Activated CD8-positive, alpha-beta memory T cell treated with anti-CD3 and anti-CD28 coated beads, Interleukin-2, amount 50 U/mL, for 24 hours (primary cell): Measurements from ENCODE around the gene PRIMA1.

Experiments
- DNase-seq: peaks from one replicate; pipeline ENCODE4 v3.0.0-alpha.2; 2020; ENCODE audit errors: extremely low read depth

Gene PRIMA1

DNA sequence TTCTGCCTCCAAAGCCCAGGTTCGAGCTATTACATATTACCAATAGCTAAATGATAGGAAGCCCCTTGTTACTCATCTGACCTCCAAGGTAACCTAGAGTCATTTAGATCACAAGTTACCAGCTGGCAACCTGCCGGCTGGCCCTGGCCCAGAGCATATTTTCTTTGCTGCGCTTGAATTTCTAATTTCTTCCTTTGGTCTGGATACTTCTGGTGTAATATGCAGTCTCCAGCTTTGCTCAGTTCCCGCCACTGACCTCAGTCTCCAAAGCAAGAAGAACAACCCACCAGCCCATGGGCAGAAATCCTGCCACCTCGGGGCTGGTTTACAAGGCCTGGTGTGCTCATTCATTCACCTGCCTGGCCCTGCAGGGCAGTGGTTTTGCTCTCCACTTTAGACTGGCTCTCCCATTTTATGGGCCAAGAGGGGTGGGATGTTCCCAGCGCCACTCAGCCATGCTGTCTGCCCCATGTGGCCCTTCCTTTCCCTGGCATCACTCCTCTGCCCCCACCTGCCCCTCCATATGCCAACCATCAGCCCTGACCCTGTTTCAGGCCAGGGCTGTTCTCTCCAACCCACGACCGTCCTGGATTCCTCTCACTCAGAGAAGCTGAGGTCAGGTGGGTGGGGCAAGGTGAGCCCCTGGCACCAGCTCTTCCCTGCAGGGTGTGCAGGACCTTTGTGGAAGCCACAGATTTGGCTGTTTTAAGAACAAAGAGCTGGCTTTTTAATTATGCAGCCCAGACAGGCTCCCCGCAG is 76.0 kb downstream of the PRIMA1 start:
- DNase-seq: no peak

DNA sequence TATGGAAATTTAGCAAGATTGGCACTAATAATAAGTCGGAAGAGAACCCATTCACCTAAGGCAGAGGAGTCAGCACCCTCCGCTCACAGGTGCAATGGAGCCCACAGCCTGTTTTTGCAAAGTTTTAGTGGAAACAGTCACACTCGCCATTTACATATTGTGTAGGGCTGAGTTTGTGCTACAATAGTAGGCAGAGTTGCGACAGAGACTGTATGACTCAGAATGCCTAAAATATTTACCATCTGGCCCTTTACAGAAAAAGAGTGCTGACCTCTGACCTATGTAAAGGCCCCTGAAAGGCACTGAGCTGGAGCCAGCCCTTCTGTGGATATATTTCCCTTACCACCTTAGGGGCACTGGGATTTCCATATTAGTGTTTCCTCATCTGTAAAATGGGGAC is 79.0 kb downstream of the PRIMA1 start:
- no peak for DNase-seq

DNA sequence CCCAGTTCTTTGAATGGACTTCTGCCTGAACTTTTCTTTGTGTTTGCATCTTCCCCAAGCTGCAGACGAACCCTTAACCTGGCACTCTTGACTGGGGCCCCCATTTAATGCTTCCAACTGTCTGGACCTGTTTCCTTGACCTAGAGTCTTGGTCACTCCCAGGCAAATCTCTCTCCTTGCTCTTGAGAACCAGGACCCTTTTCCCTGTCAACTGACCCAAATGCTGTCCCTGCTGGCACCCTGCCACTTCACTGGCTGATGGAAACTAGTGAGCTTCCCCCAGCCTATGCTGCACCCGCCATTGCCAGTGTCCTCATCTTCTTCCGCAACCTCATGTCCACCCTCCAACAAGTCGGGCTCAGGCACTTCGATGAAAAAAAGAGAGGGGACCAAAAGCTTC is 79.5 kb downstream of the PRIMA1 start:
- DNase-seq: no peak

DNA sequence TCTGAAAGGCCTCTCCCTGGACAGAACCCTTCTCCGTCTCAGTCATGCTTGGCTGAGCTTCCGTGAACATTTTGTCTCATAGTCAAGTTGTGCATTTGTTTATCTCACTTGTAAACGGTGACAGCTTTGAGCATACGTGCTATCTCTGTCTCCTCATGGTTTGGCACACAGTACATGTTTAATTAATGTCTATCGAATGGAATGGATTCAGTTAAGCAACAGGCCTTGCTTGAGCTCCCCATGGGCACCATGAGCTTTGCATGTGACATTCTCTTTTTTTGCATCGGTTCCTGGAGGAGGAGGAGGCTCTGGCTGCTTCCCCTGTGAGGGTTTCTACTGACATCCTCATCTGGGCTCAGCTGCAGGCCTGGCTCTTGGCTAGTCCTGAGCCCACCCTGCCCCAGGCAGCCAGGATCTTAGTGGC is 80.0 kb downstream of the PRIMA1 start:
- DNase-seq: no peak

DNA sequence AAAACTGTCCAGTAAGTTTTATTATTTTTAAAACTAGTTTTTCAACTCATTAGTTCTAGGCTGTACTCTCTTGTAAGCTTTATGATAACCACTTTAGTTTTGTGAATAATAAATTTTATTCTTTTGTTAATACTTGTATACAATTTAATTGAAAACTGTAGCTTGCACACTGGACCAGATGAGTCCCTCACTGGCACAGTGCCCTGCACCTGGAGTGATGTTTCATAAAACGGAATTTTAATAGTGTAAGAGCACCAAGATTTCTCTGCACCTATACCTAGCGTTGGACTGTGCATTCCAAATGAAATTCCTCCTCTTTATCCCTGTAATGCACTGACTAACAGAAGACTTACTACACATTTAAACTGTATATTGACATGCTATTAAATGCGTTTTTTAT is 80.8 kb downstream of the PRIMA1 start:
- DNase-seq: no peak

DNA sequence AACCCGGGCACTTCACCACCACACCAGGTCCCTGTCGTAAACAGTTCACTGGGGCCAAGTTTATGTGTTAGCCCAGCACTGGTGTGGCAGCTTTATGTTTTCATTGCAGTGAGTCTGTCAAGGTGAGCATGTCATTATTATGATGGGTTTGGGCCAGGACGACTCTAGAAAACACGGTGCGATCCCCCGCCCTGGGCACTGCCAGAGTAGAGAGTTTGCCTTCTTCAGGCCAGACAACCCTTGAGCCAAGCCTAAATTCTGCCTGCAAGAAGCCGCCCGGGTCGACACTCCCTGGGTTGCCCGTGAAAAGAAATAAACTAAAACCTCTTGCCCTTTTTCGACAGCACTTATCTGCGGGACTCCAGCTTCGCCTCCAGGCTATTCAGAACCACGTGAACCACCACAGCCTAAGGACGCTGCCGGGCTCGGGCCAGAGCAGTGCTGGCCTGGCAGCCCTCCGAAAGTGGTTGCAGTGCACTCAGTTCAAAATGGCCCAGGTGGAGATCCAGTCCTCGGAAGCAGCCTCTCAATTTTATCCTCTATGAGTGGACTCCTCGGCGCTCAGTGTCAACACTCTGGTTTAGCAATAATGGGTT is 81.8 kb downstream of the PRIMA1 start:
- DNase-seq: no peak

DNA sequence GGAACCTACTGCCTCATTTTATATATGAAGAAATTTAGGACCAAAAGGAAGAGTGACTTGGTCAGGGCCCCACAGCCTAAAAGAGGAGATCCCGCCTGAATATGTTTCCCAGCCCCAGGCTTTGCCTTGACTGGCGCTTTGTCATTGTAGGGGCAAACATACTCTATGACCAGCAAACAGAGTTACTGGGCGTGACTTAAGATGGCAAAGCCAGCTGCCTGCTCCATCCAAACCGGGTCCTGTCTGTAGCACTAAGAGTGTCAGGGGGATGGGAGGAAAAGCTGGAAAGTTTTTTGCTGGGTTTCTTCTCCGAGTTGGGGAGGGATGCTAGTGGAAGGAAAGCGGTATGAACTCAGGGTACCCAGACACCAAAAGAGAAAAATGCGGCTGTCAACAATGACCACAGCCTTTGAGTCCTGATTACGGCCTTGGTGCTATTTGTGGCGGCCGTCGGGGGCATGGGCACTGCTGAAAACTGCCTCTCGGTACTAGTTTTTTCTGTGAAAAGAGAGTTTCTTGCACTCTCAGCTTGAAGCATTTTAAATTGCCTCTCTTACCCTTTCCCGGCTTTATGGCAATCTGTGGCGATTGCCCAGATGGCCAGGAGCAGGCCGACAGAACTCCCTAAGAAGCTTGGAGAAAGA is 82.7 kb downstream of the PRIMA1 start:
- no peak for DNase-seq

DNA sequence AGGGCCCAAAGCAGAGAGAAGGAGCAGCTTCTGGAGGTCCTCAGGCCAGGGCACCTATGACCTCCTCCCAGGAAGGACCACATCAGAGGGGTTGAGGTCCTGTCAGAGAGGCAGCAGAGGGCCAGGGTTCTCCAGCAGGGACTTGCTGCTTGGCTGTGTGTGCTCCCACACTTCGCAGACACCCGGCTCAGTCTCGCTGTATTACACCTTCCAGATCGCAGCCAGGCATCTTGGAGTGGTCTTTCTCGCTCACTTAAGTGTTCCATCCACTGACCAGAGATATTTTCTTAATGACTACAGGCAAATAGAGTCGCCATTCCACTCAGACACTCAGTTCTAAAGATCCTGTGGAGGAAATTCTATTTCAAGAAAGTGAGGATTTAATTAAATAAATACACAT is 84.3 kb downstream of the PRIMA1 start:
- no peak for DNase-seq

DNA sequence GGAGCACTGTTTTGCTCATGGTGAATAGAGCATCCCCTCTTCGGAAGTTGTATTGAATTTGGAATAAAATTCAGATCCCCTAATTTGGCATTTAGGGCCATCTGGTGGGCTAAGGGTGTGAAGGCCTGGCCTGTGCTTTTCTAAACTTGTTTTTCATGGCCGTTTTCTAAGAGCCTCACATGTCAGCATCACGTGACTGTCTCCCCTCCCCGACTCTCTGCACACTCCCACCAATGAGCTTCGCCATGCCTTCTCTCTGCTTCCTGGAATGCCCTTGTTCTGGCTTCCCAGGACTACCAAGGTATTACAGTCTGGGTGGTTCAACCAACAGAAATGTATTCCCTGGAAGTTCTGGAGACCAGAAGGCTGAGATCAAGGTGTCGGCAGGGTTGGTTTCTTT is 85.3 kb downstream of the PRIMA1 start:
- DNase-seq: no peak

DNA sequence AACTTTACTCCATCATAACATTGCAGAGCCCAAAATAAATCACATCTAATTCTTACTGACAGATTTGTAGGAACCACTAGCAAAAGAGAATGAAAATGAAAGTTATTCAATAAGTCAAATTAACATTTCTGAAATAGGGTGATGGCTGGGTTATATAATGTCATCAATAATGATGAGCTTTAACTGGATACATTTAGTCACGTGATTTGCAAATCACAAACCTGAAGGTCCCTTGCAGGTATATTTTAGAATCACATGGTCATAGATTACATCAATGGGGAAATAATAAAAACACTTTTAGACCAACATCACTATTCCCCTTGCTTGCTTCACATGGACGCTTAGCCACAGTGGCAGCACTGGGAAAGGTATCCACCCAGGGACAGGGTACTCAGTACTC is 86.7 kb downstream of the PRIMA1 start:
- DNase-seq: no peak

DNA sequence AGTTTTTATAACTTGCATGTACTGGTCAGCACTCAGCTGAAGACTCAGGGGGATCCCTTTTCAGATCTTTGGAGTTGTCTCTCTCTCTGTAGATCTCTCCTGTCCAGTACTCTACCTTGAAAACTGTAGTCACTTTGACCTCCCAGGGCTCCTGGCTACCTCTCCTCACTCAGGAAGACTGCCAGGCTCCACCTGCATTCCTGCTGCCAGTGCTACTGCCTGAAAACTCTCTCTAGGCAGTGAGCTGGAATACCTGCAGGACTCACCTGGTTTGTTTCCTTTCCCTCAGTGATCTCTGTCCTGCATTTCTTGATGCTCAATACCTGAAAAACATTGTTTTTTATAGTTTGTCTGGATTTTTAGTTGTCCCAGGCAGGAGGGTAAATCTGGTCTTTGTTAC is 87.4 kb downstream of the PRIMA1 start:
- DNase-seq: no peak

DNA sequence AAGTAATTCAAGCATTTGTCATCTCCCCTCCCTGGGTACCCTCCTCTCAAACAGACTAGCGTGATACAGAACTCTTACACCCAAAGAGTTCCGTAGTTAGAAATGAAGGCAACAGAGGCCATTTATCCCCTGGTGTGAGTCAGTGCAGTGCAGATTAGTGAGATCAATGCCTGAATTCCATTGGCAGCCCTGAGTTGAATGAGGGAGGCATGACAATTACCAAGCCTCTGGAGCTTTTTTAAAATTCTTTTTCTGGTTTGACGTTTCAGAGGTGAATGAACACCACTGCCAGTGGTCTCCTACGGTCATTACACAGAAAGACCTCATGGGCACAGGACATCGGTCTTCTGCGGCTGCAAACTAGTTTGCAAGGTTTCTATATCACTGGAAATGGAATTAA is 94.4 kb downstream of the PRIMA1 start:
- no peak for DNase-seq

DNA sequence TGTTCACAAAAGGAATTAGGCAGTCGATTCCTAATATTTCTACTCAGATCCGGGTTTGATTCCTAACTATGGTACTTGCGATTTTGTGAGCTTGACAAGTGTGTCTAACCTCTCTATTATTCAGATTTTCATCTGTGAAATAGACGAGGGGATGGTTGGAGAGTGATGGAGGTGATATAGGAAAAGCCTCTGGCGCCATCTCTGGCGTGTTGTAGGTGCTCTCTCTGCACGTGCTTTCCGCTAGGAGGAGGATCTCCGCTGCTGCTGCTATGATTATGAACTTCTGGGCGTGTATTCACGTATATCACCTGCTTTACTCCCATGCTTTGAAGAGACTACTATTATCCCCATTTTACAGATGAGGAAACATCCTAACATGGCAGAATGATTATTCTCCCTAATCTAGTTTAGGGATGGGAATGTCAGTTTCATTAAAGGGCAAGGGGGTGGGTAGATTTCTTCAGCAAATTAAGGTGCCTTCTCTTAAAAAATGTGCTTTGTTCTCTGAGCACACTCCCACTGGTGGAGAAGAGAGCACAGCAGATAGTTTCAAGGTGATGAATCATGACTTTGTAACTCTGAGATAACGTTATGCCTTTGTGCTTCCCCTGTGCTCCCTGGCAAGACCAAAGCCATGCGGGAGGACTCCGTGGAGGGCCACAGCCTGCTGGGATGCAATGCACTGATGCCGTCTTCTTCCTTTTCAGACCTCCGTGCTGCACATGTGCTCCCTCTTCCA is 97.1 kb downstream of the PRIMA1 start:
- no peak for DNase-seq

DNA sequence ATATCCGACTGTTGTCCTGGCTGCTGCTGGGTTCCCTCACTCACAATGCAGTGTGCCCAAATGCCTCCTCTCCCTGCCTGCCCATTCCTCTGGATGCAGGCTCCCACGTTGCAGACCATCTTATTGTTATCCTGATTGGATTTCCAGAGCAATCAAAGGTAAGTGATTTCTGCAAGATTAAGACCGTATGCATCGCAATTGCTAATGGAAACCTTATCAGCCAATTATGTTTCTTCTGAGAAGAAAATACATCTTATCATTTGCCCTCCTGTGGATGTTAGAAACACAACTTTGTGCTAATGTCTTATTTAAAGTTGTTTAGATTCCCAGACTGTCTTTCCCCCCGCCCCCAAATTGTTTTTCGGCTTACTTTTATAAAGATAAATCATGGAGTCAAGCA is 98.1 kb downstream of the PRIMA1 start:
- DNase-seq: no peak

DNA sequence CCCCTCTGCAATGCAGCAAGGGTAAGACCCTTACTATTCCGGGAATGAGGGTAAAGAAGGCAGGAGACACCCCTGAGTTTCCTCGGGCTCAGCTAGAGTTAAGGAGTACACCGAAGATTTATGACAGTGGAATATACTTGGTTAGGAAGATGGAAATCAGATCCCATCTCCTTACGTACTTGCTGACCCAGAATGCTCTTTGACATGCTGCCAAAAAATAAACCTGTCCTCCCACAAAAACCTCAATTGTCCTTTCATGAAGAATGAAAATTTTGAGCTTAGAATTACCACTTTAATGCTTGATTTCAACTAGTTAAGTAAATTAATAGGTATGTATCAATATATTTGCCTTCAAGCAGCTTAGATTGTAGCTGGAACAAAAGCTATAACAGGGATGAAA is 99.5 kb downstream of the PRIMA1 start:
- no peak for DNase-seq

DNA sequence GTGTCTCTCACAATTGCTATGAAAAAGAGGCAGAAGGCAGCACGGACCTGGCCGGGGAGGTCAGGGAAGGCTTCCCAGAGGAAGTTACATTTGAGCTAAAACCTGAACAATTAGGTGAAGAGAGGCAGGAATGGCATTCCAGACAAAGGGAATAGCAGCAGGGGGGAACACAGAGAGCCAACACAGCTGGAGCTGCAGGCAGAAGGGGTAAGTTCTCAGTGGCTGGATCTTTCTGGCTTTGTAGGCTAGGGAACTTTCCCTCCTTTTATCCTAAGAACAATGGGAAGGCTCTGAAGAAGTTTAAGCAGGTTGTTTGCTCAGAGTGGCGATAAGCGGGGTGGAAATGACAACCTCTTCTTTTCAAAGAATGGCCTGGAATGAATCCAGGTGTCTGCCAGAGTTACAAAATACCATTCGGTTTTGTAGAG is 100.0 kb downstream of the PRIMA1 start:
- DNase-seq: no peak

DNA sequence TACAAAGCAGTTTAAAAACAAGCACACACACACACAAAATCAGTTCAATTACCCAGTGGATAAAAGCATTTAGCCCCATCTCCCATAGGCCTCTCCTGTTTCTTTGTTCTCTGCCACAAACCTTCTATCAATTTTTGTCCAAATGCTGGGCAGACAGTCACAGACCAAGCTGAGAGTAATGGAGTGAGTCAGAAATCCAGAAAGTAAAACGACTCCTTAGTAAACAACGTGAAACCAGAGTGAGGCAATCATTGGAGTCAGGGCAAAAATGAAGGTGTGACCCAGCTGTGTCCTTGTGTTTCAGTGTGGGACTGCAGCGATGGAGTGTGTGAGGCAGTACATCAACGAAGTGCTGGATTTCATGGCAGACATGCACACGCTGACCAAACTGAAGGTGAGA is 102.0 kb downstream of the PRIMA1 start:
- no peak for DNase-seq

DNA sequence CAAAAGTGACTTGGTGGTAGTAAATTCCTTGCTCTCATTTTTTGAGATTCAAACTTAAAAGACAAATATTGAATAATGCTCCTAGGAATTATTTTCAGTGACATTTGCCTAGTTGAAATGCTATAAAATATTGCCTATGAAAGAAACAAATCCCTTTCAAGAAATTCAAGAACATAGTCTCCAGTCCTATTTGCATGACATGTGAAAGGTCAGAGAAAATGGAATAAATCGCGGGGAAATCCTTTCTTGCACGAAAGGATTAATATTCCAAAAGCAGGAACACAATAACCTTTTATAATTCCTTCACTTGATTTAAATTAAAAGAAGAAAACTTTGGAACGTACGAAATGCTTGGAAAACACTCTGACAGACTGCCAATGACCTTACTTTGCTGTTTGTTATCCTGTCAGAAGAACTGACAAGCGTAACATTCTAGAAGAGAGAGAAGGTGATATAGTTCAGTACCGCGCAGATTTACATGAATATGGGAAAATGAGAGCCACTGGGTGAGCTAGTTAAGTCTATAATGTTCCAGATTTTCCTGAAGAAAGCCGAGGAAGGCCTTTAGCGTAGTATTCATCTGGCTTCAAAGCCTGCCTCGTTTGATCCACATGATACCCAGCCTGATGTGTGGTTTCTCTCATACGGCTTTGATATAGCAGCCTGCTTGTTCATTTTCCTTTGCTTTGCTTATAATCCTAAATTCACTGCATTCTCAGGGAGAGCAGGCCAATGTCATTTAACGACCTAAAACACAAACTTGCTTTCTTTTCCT is 103.0 kb downstream of the PRIMA1 start:
- DNase-seq: no peak

DNA sequence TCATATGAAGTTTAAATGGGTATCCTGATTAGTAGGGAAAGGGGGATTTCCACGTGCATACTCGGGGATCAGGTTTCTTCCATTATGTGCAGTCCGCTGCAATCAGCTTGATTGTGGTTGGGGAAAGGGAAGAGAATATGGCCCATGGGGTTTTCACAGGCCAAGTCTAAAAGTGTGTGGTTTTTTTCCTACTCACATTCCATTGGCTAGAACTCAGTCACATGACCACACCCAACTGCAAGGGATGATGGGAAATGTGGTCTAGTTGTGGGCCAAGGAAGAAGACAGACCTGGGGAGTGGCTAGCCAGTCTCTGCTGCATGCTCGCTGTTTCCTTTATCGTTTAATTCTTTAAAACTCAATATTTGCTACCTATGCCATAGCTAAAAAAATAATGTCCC is 105.1 kb downstream of the PRIMA1 start:
- no peak for DNase-seq

DNA sequence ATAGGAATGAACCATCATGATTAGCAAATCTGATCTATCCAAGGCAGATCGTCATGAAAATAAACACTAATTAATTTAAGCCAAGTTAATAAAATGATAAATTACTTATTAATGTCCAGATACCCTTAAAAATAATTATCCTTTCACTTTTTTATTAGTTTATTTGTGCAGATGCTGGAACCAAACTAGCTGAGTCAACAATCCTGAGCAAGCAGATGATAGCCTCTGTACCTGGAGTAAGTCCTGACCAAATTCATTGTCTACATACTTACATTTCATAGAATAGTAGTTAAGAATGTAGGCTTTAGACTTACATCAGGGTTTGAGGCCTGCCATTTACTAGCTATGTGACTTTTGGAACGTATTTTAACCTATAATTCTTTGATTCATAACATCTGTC is 105.8 kb downstream of the PRIMA1 start:
- no peak for DNase-seq

DNA sequence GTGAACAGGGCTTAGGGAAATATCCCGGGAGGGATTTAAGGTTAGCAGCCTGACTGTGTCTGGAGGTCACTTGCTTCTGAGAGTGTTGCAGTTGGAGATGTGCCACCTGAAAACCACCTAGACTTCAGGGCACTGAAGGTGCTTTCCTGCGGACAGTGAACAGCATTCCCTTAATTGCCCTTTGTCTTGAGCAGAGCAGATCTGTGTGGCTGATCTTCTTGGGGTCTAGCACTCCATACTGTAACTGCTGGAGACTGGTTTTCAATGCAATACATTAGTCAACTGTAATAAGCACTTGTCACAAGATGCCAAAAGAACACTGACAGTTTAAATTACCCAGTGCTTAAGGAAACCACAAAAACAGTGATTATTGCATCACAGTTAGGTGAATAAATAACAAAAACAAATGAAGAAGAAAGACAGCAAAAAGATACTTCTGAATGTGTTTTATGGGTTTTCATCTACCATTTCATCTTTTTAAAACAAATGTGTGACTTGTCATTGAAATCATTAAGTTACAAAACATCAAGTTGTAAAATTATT is 111.8 kb downstream of the PRIMA1 start:
- DNase-seq: no peak

DNA sequence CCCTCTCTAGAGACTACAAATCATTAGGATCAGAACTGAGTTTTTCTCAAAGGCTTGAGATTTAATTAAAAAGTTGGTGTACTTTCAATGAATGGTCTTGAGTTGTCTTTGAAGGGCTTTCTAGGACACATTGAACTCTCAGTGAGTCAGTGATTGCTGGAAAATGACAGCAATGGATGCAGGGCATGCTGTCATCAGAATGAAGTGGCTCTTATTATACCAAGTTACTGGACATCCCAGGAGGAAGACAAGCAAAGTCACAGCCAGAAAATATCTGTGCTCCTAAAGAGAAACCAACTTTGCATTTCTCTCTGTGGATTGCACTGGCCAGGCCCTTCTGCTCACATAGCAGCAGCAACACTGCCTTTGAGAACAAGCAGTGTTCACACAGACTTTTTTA is 112.6 kb downstream of the PRIMA1 start:
- no peak for DNase-seq
